Central memory CD8-positive, alpha-beta T cell (primary cell): ENCODE data around the gene SETD7.

Experiments
- ATAC-seq: fragments of 150-1000 bp; cut with Tn5 transposase; replicated peaks from 2 replicates; pipeline ENCODE4 v1.10.0; 2022; ENCODE audit warnings: mild to moderate bottlenecking, moderate FRiP score, moderate number of reproducible peaks; ENCODE audit not compliant: poor library complexity, severe bottlenecking; ENCODE audit errors: extremely low read depth
- DNase-seq, 2 donors: peaks; one replicate each; pipeline ENCODE4 v3.0.0; 2021; ENCODE audit warnings: low spot score in 2 of 2
- H3K27ac Mint-ChIP-seq: one replicate; pipeline ENCODE4 v1.8.0; 2022; ENCODE audit warnings: low read depth, mild to moderate bottlenecking, moderate library complexity, mixed read lengths
- H3K27me3 Mint-ChIP-seq: one replicate; pipeline ENCODE4 v1.8.0; 2022; ENCODE audit warnings: mixed read lengths
- H3K36me3 Mint-ChIP-seq: one replicate; pipeline ENCODE4 v1.8.0; 2022; ENCODE audit warnings: mild to moderate bottlenecking, moderate library complexity, mixed read lengths; ENCODE audit not compliant: insufficient read depth
- H3K4me1 Mint-ChIP-seq: one replicate; pipeline ENCODE4 v1.8.0; 2022; ENCODE audit warnings: mixed read lengths
- H3K4me3 Mint-ChIP-seq: one replicate; pipeline ENCODE4 v1.8.0; 2022; ENCODE audit warnings: mild to moderate bottlenecking, moderate library complexity, mixed read lengths
- H3K9me3 Mint-ChIP-seq: one replicate; pipeline ENCODE4 v1.8.0; 2022; ENCODE audit warnings: mixed read lengths

The SETD7 gene

GRCh38 chr4:139509727-139510410 is 46.1 kb downstream of the SETD7 start:
- no peak for DNase-seq
- Mint-ChIP-seq H3K9me3 (no peaks in the 10 kb centered on the region), H3K4me1 (no peaks in the 10 kb centered on the region), H3K36me3 (peaks cover 5% of the 10 kb centered on the region), H3K4me3 (no peak overlapping the region), H3K27me3 (no peaks in the 10 kb centered on the region), H3K27ac (no peak overlapping the region)
- ATAC-seq: no peak

GRCh38 chr4:139508581-139509237 is 47.3 kb downstream of the SETD7 start:
- Mint-ChIP-seq H3K27me3 (no peaks in the 10 kb centered on the region), H3K9me3 (no peaks in the 10 kb centered on the region), H3K36me3 (peaks cover 5% of the 10 kb centered on the region), H3K27ac (no peak overlapping the region), H3K4me3 (no peak overlapping the region), H3K4me1 (no peaks in the 10 kb centered on the region)
- no peak for DNase-seq
- ATAC-seq: no peak

GRCh38 chr4:139506774-139507173 is 49.2 kb downstream of the SETD7 start:
- Mint-ChIP-seq H3K9me3 (no peaks in the 10 kb centered on the region), H3K4me1 (no peaks in the 10 kb centered on the region), H3K4me3 (no peak overlapping the region), H3K27me3 (no peaks in the 10 kb centered on the region), H3K36me3 (peaks cover 2% of the 10 kb centered on the region), H3K27ac (no peak overlapping the region)
- ATAC-seq: no peak
- no peak for DNase-seq

GRCh38 chr4:139503622-139504166 is 52.3 kb downstream of the SETD7 start:
- no peak for ATAC-seq
- no peak for DNase-seq
- Mint-ChIP-seq H3K27me3 (no peaks in the 10 kb centered on the region), H3K36me3 (peaks cover 2% of the 10 kb centered on the region), H3K9me3 (no peaks in the 10 kb centered on the region), H3K27ac (no peak overlapping the region), H3K4me3 (no peak overlapping the region), H3K4me1 (no peaks in the 10 kb centered on the region)

- Mint-ChIP-seq H3K27me3 (no peaks in the 10 kb centered on the region), H3K4me1 (no peaks in the 10 kb centered on the region), H3K9me3 (no peaks in the 10 kb centered on the region), H3K4me3 (no peak overlapping the region), H3K27ac (no peak overlapping the region), H3K36me3 (no peaks in the 10 kb centered on the region)
- DNase-seq (no peak), ATAC-seq (no peak)
Measured at GRCh38 chr4:139501927-139502899, 53.8 kb downstream of the SETD7 start.

GRCh38 chr4:139501527-139501926 is 54.5 kb downstream of the SETD7 start:
- no peaks in the 10 kb centered on the region for H3K36me3 Mint-ChIP-seq
- no peak for ATAC-seq
- H3K27me3 Mint-ChIP-seq: no peaks in the 10 kb centered on the region

GRCh38 chr4:139501117-139501516 is 54.9 kb downstream of the SETD7 start:
- DNase-seq (no peak), ATAC-seq (no peak)
- Mint-ChIP-seq H3K4me1 (no peaks in the 10 kb centered on the region), H3K27ac (no peak overlapping the region), H3K9me3 (no peaks in the 10 kb centered on the region), H3K4me3 (no peak overlapping the region), H3K36me3 (no peaks in the 10 kb centered on the region), H3K27me3 (no peaks in the 10 kb centered on the region)

More at GRCh38 chr4:139501527-139501926, 54.5 kb downstream of the SETD7 start:
- Mint-ChIP-seq H3K9me3 (no peaks in the 10 kb centered on the region), H3K27ac (no peak overlapping the region), H3K4me3 (no peak overlapping the region), H3K4me1 (no peaks in the 10 kb centered on the region)
- no peak for DNase-seq

- no peak overlapping the region for H3K27ac Mint-ChIP-seq
- H3K36me3 Mint-ChIP-seq: no peaks in the 10 kb centered on the region
- H3K9me3 Mint-ChIP-seq: no peaks in the 10 kb centered on the region
Measured at GRCh38 chr4:139499186-139499585, 56.8 kb downstream of the SETD7 start.

GRCh38 chr4:139493176-139493575 is 62.8 kb downstream of the SETD7 start:
- peaks cover 2% of the 10 kb centered on the region for H3K36me3 Mint-ChIP-seq
- ATAC-seq (no peak), DNase-seq (no peak)
- H3K4me1 Mint-ChIP-seq: no peaks in the 10 kb centered on the region
- H3K27ac Mint-ChIP-seq: no peak overlapping the region
- no peak overlapping the region for H3K4me3 Mint-ChIP-seq
- no peaks in the 10 kb centered on the region for H3K9me3 Mint-ChIP-seq
- H3K27me3 Mint-ChIP-seq: no peaks in the 10 kb centered on the region

More at GRCh38 chr4:139499186-139499585, 56.8 kb downstream of the SETD7 start:
- H3K4me1 Mint-ChIP-seq: no peaks in the 10 kb centered on the region
- no peak overlapping the region for H3K4me3 Mint-ChIP-seq
- no peaks in the 10 kb centered on the region for H3K27me3 Mint-ChIP-seq
- DNase-seq (no peak), ATAC-seq (no peak)

GRCh38 chr4:139492429-139492828 is 63.6 kb downstream of the SETD7 start:
- H3K36me3 Mint-ChIP-seq: peaks cover 2% of the 10 kb centered on the region
- no peaks in the 10 kb centered on the region for H3K4me1 Mint-ChIP-seq
- no peak overlapping the region for H3K27ac Mint-ChIP-seq
- no peak overlapping the region for H3K4me3 Mint-ChIP-seq
- DNase-seq (no peak), ATAC-seq (no peak)
- H3K27me3 Mint-ChIP-seq: no peaks in the 10 kb centered on the region
- H3K9me3 Mint-ChIP-seq: no peaks in the 10 kb centered on the region

- Mint-ChIP-seq H3K9me3 (no peaks in the 10 kb centered on the region), H3K4me1 (no peaks in the 10 kb centered on the region), H3K4me3 (no peak overlapping the region), H3K27me3 (peaks cover 8% of the 10 kb centered on the region), H3K36me3 (peaks cover 2% of the 10 kb centered on the region), H3K27ac (no peak overlapping the region)
- ATAC-seq (no peak), DNase-seq (no peak)
Measured at GRCh38 chr4:139489638-139490037, 66.4 kb downstream of the SETD7 start.

- H3K27ac Mint-ChIP-seq: no peak overlapping the region
- H3K4me1 Mint-ChIP-seq: no peaks in the 10 kb centered on the region
- no peak for ATAC-seq
- no peak overlapping the region for H3K4me3 Mint-ChIP-seq
- peaks cover 8% of the 10 kb centered on the region for H3K27me3 Mint-ChIP-seq
- no peak for DNase-seq
- no peaks in the 10 kb centered on the region for H3K9me3 Mint-ChIP-seq
- H3K36me3 Mint-ChIP-seq: peaks cover 2% of the 10 kb centered on the region
Measured at GRCh38 chr4:139488442-139488841, 67.6 kb downstream of the SETD7 start.
